ENCODE measurements around the gene SPAG6.

SPAG6 gene

DNA sequence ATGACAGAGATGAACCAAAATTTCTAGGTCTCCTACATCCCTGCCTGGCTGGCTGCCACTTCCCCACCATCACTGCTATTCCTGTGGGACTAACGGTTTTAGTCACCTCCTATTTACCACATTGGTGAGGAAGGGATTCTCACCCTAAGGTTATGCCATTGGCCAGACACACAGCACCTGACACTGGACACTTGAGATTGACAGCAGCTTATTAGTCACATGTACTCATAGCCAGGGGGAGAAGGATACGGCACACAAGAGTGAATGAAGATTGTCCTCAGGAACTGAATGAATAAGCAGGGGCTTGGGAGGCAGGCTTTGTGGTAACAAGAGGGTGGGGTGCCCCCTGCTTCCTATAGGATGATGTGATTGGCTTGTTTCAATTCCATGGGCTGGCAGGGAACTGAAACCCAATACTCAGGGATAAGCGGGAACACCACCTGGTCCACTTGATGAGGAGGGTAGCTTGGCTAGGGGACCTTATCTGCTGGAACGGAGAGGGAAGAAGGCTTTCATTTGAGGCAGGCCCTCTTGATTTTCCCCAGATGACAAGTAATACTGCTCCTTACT lies 99.0 kb downstream of the SPAG6 start:
- TF ChIP-seq, protein P1, sequence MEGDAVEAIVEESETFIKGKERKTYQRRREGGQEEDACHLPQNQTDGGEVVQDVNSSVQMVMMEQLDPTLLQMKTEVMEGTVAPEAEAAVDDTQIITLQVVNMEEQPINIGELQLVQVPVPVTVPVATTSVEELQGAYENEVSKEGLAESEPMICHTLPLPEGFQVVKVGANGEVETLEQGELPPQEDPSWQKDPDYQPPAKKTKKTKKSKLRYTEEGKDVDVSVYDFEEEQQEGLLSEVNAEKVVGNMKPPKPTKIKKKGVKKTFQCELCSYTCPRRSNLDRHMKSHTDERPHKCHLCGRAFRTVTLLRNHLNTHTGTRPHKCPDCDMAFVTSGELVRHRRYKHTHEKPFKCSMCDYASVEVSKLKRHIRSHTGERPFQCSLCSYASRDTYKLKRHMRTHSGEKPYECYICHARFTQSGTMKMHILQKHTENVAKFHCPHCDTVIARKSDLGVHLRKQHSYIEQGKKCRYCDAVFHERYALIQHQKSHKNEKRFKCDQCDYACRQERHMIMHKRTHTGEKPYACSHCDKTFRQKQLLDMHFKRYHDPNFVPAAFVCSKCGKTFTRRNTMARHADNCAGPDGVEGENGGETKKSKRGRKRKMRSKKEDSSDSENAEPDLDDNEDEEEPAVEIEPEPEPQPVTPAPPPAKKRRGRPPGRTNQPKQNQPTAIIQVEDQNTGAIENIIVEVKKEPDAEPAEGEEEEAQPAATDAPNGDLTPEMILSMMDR (IDR thresholded peaks at IDR 0.05; ENCODE audit: borderline replicate concordance, extremely low read depth, low read length, poor library complexity, severe bottlenecking): no peak
- no peak for TF ChIP-seq EZH2 (IDR thresholded peaks at IDR 0.05; ENCODE audit: borderline replicate concordance, low read depth, low read length, severe bottlenecking)
- ATAC-seq (ENCODE audit: insufficient read depth, low read depth): no peak
- no peak for DNase-seq

GRCh38 chr10:22445495-22445894 lies 100.2 kb downstream of the SPAG6 start:
- H3K36me3 ChIP-seq (ENCODE audit: insufficient read depth, low read length): no peaks in the 10 kb centered on the region
- no peak overlapping the region for H3K4me3 ChIP-seq (ENCODE audit: low read depth in 1 of 2, low read length in 2 of 2)
- no peak overlapping the region for H3K4me2 ChIP-seq (ENCODE audit: insufficient read depth, low read length)
- H3K27ac ChIP-seq (ENCODE audit: low read length): no peak overlapping the region
- peaks cover 16% of the 10 kb centered on the region for H3K27me3 ChIP-seq (ENCODE audit: insufficient read depth, low read length, poor library complexity)
- H3K79me2 ChIP-seq (ENCODE audit: insufficient read depth, low read length): no peaks in the 10 kb centered on the region
- no peak overlapping the region for H3K9ac ChIP-seq (ENCODE audit: low read depth, low read length)
- no peaks in the 10 kb centered on the region for H3K9me3 ChIP-seq (ENCODE audit: insufficient read depth, low read length, severe bottlenecking)
- no peaks in the 10 kb centered on the region for H4K20me1 ChIP-seq (ENCODE audit: insufficient read depth, low read length)
- H2AFZ ChIP-seq (ENCODE audit: low read depth, low read length): no peak overlapping the region
- no peaks in the 10 kb centered on the region for H3K4me1 ChIP-seq (ENCODE audit: insufficient read depth, low read length)
- DNase-seq (no peak), ATAC-seq (ENCODE audit: insufficient read depth, low read depth) (no peak)
- no peak for TF ChIP-seq EZH2 (IDR thresholded peaks at IDR 0.05; ENCODE audit: borderline replicate concordance, low read depth, low read length, severe bottlenecking)
- TF ChIP-seq, protein P1 (IDR thresholded peaks at IDR 0.05; ENCODE audit: borderline replicate concordance, extremely low read depth, low read length, poor library complexity, severe bottlenecking): no peak

More for the DNA sequence above, 99.0 kb downstream of the SPAG6 start:
- Histone ChIP-seq H3K36me3 (ENCODE audit: insufficient read depth, low read length) (no peaks in the 10 kb centered on the region), H3K4me2 (ENCODE audit: insufficient read depth, low read length) (no peak overlapping the region), H3K79me2 (ENCODE audit: insufficient read depth, low read length) (no peaks in the 10 kb centered on the region), H3K4me3 (ENCODE audit: low read depth in 1 of 2, low read length in 2 of 2) (no peak overlapping the region), H4K20me1 (ENCODE audit: insufficient read depth, low read length) (no peaks in the 10 kb centered on the region), H3K4me1 (ENCODE audit: insufficient read depth, low read length) (no peaks in the 10 kb centered on the region), H3K9me3 (ENCODE audit: insufficient read depth, low read length, severe bottlenecking) (no peaks in the 10 kb centered on the region), H2AFZ (ENCODE audit: low read depth, low read length) (no peak overlapping the region), H3K27ac (ENCODE audit: low read length) (no peak overlapping the region), H3K9ac (ENCODE audit: low read depth, low read length) (no peak overlapping the region), H3K27me3 (ENCODE audit: insufficient read depth, low read length, poor library complexity) (peaks cover 24% of the 10 kb centered on the region)

DNA sequence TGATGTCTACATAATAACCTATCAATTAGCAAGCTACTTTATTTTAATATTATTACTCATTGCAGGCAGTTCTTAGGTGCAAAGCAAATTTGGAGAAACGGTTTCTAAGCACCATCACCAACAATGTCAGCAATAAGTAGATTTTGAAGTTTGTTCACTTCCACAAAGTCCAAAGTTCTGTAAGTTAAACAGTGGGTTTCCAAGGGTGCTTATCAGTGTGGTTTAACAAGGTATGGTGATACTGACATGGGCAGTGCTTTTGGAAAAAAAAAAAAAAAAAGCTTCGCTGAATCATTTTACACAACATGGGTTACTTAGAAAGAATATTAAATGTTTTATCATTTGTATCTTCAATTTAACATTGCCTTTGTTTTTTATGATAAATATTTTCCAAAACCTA lies 101.8 kb downstream of the SPAG6 start:
- H3K79me2 ChIP-seq (ENCODE audit: insufficient read depth, low read length): no peaks in the 10 kb centered on the region
- H3K9ac ChIP-seq (ENCODE audit: low read depth, low read length): no peak overlapping the region
- H3K4me2 ChIP-seq (ENCODE audit: insufficient read depth, low read length): no peak overlapping the region
- no peak overlapping the region for H2AFZ ChIP-seq (ENCODE audit: low read depth, low read length)
- H3K27ac ChIP-seq (ENCODE audit: low read length): no peak overlapping the region
- no peak for DNase-seq
- no peak overlapping the region for H3K4me3 ChIP-seq (ENCODE audit: low read depth in 1 of 2, low read length in 2 of 2)
- H3K9me3 ChIP-seq (ENCODE audit: insufficient read depth, low read length, severe bottlenecking): no peaks in the 10 kb centered on the region
- no peaks in the 10 kb centered on the region for H4K20me1 ChIP-seq (ENCODE audit: insufficient read depth, low read length)
- H3K27me3 ChIP-seq (ENCODE audit: insufficient read depth, low read length, poor library complexity): peaks cover 6% of the 10 kb centered on the region
- ATAC-seq (ENCODE audit: insufficient read depth, low read depth): no peak
- no peak for TF ChIP-seq EZH2 (IDR thresholded peaks at IDR 0.05; ENCODE audit: borderline replicate concordance, low read depth, low read length, severe bottlenecking)
- TF ChIP-seq, protein P1 (IDR thresholded peaks at IDR 0.05; ENCODE audit: borderline replicate concordance, extremely low read depth, low read length, poor library complexity, severe bottlenecking): no peak
- H3K4me1 ChIP-seq (ENCODE audit: insufficient read depth, low read length): no peaks in the 10 kb centered on the region
- H3K36me3 ChIP-seq (ENCODE audit: insufficient read depth, low read length): no peaks in the 10 kb centered on the region
